Activated T-helper 17 cell treated with anti-CD3 and anti-CD28 coated beads, Interleukin-2, amount 50 U/mL, for 72 hours (primary cell): ENCODE measurements around the gene SLC16A7. TPM values are rescaled to one million over a fixed set of nuclear protein-coding genes. Genes with fewer than 3 reads are reported as not detected.

Source experiments
- ATAC-seq: fragments of 150-1000 bp; cut with Tn5 transposase; replicated peaks from 2 replicates; pipeline ENCODE4 v1.10.0; 2021; ENCODE audit warnings: mild to moderate bottlenecking, moderate library complexity
- H3K27ac Mint-ChIP-seq: one replicate; pipeline ENCODE4 v1.8.0; 2022; ENCODE audit warnings: mixed read lengths
- H3K27me3 Mint-ChIP-seq: one replicate; pipeline ENCODE4 v1.8.0; 2022; ENCODE audit warnings: mixed read lengths
- H3K36me3 Mint-ChIP-seq: one replicate; pipeline ENCODE4 v1.8.0; 2022; ENCODE audit warnings: low read depth, mild to moderate bottlenecking, mixed read lengths
- H3K4me1 Mint-ChIP-seq: one replicate; pipeline ENCODE4 v1.8.0; 2022; ENCODE audit warnings: mixed read lengths
- H3K4me3 Mint-ChIP-seq: one replicate; pipeline ENCODE4 v1.8.0; 2022; ENCODE audit warnings: mild to moderate bottlenecking, mixed read lengths
- H3K9me3 Mint-ChIP-seq: one replicate; pipeline ENCODE4 v1.8.0; 2022; ENCODE audit warnings: mixed read lengths
- total RNA-seq, 2 donors: library from RNA; stranded (reverse); gene quantifications; one replicate each; pipeline ENCODE4 v1.2.3, GENCODE V29; 2022

SLC16A7 gene
- total RNA-seq, 2 donors from 2014 or later: 21.4 to 29.9 TPM

DNA sequence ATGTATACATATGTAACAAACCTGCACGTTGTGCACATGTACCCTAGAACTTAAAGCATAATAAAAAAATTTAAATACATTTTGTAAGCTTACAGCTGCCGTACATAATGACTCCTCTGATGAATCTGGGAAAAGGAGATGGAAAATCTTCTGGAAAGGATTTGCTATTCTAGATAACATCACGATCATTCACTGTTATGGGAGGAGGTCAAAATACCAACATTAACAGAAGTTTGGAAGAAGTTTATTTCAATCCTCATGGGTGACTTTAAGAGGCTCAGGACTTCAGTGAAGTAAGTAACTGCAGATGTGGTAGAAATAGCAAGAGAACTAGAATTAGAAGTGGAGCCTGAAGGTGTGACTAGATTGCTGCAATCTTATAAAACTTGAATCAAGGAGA is 172.2 kb downstream of the SLC16A7 start:
- ATAC-seq: no peak
- Mint-ChIP-seq H3K4me1 (peaks cover 4% of the 10 kb centered on the region), H3K9me3 (no peaks in the 10 kb centered on the region), H3K4me3 (no peak overlapping the region), H3K36me3 (peaks cover 28% of the 10 kb centered on the region), H3K27ac (no peak overlapping the region), H3K27me3 (no peaks in the 10 kb centered on the region)

DNA sequence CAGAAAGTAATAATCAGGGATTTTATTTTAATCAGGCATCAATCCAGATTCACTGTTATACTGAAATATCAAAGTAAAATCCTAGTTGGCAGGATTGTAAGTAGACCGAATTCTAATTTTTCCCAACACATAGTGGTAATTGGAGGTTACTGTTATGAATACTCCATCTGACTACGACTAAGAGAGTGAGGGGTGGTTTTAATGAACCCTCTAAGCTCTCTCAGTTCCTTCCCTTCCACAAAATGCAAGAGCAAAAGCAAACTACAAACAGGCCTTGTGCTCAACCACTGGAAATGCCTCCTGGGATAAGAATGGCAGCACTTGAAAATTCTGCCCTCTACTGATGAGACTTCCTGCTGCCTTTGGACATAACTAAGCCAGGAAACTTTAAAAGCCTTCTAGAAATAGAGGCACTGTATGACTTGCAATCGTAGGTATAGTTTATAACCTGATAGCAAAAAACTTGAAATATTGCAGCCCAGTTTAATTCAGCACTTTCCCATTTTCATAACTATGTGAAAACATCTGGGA is 184.8 kb downstream of the SLC16A7 start:
- no peak overlapping the region for H3K4me3 Mint-ChIP-seq
- no peak for ATAC-seq
- no peak overlapping the region for H3K27ac Mint-ChIP-seq
- H3K4me1 Mint-ChIP-seq: no peaks in the 10 kb centered on the region
- peaks cover 55% of the 10 kb centered on the region for H3K36me3 Mint-ChIP-seq
- H3K27me3 Mint-ChIP-seq: no peaks in the 10 kb centered on the region
- peaks cover 3% of the 10 kb centered on the region for H3K9me3 Mint-ChIP-seq

DNA sequence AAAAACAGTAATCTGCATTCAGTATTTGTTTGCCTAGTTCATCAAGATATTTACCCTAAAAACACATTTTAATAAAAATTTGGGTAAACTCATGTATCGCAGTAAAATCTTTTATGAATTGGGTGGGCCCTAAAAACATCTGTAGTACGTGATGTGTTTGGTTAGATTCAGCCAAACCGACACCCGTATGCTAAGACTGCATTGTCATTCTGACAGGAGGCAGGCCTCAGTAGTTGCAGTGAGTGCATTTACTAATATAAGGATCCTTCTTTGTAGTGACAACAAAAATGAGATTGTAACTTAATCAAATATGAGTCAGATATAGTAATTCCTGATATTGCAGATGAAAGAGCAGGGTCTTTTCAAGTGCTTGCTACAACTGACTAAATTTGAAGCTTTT is 191.8 kb downstream of the SLC16A7 start:
- Mint-ChIP-seq H3K4me1 (no peaks in the 10 kb centered on the region), H3K27ac (no peak overlapping the region), H3K36me3 (peaks cover 24% of the 10 kb centered on the region), H3K27me3 (no peaks in the 10 kb centered on the region), H3K9me3 (peaks cover 8% of the 10 kb centered on the region), H3K4me3 (no peak overlapping the region)
- ATAC-seq: no peak

DNA sequence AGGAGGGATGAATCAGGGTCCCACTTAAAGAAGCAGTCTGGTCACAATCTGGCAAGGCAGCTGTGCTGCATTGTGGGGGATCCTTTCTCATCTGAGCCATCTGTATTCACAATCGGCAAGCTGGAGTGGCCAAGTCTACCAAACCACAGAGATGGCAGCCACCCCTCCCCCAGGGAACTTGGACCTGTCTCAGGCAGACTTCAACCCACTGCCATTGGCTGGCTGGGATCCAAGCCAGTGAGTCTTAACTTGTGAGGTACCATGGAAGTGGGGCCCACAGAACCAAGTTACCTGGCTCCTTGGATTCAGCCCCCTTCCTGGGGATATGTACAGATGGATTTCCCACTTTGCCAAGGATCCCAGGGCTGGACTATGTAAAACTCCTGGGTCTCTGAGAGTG is 196.8 kb downstream of the SLC16A7 start:
- Mint-ChIP-seq H3K36me3 (peaks cover 16% of the 10 kb centered on the region), H3K4me3 (no peak overlapping the region), H3K27ac (no peak overlapping the region), H3K9me3 (peaks cover 29% of the 10 kb centered on the region), H3K27me3 (no peaks in the 10 kb centered on the region), H3K4me1 (no peaks in the 10 kb centered on the region)
- ATAC-seq: no peak

DNA sequence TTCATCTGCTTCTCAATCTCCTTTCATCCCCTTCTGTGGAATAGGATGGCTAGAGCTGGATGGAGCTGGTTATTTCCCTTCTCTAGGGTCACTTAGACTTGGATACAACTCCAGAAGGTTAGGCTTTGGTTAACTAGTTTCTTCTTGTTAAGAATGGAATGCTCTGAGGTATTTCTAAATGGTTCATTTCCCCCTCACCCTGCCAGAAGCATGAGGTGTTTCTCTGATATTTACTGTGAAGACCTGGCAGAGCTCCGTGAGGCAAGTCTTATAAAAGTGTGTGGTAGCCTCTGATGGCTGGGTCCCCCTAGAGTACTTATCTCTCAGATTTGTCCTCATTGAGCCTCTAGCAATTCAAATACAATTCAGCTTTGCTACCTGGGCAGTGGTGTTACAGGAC is 207.9 kb downstream of the SLC16A7 start:
- H3K4me1 Mint-ChIP-seq: no peaks in the 10 kb centered on the region
- no peaks in the 10 kb centered on the region for H3K36me3 Mint-ChIP-seq
- no peak for ATAC-seq

DNA sequence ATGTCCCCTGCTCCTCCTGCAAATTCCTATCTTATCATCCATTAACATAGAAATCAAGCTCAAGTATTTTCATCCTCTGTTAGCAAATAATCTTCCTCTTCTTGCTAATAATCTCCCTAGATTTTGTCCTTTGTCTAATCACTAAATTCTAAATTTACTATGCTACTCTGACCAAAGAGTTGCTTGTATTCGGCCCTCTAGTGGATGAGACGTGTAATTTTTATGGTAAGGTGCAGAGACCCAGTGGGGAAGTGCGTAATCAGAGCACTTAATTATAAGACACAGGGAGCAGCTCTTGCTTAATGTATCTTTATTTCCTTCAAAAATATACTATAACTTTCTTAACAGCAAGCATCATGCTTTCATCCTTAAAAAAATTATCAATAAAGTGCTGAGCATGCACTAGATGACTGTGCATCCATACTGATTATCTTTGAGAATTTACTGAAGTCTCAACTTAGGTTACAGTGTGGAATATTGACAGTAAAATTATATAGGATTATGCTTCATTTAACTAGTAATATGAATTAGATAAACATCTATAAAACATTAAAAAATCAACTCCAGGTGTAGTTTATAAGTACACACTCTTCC is 212.6 kb downstream of the SLC16A7 start:
- H3K27me3 Mint-ChIP-seq: peaks cover 3% of the 10 kb centered on the region
- peak; percentile 37 for ATAC-seq

More for the DNA sequence above, 207.9 kb downstream of the SLC16A7 start:
- no peak overlapping the region for H3K27ac Mint-ChIP-seq
- peaks cover 22% of the 10 kb centered on the region for H3K9me3 Mint-ChIP-seq
- H3K27me3 Mint-ChIP-seq: no peaks in the 10 kb centered on the region
- no peak overlapping the region for H3K4me3 Mint-ChIP-seq

DNA sequence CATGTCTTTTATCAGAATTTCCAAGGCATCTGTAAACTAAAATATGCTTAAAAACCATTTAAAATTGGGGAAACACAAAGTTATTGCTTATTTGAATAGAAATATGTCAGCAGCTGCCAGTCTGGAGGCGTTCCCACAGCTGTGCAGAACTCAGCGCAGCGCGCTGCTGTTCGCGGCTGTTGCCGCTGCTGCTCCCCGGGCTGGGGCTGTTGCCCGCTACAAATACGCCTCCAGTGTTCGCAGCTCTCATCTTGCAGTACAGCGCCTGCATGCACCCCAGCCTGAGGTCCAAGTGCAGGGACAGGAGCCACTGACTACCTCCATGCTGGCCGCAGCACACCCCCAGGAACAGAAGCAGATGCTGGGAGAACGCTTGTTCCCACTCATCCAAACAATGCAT is 216.2 kb downstream of the SLC16A7 start:
- no peak overlapping the region for H3K27ac Mint-ChIP-seq
- no peak overlapping the region for H3K4me3 Mint-ChIP-seq
- peaks cover 6% of the 10 kb centered on the region for H3K27me3 Mint-ChIP-seq
- no peak for ATAC-seq
- no peaks in the 10 kb centered on the region for H3K36me3 Mint-ChIP-seq
- H3K9me3 Mint-ChIP-seq: peaks cover 3% of the 10 kb centered on the region
- no peaks in the 10 kb centered on the region for H3K4me1 Mint-ChIP-seq

More for the DNA sequence above, 212.6 kb downstream of the SLC16A7 start:
- H3K36me3 Mint-ChIP-seq: no peaks in the 10 kb centered on the region
- no peak overlapping the region for H3K4me3 Mint-ChIP-seq
- no peaks in the 10 kb centered on the region for H3K4me1 Mint-ChIP-seq
- H3K27ac Mint-ChIP-seq: no peak overlapping the region
- no peaks in the 10 kb centered on the region for H3K9me3 Mint-ChIP-seq

DNA sequence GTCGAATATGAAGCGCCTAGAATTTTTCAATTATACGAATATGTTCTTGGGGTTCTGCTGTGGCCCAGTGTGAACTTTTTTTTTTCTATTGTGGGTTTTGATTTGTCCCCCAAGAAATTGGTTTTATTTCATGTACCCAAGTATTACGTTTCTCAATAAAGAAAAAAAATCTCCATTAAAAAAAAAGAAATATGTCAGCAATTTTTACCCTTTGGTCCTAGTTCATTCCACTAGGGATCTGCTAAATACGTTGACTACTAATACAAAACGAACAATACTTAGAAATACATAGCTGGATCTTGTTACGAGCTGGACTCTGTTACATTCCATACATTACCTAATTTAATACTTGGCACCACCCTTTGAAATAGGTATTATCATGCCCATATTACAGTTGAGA is 216.9 kb downstream of the SLC16A7 start:
- no peak overlapping the region for H3K4me3 Mint-ChIP-seq
- H3K9me3 Mint-ChIP-seq: peaks cover 4% of the 10 kb centered on the region

DNA sequence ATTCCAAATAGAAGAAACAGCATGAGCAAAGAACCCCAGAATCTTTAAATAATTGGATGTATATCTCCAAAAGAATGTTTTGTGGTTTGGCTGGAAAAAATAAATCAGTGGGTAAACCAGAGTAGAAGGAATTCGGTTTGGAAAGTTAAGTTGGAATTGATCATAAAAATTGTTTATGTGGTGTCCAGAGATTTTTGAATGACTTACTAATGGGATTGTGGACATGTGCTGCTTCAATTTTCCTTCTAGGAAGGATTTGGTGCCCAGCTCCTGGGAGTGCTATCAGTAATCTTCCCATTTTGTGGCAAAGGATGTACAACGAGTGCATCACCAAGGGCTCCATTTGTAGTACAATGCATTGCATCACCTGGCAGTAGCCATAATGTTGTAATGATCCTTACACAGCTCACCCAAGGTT is 224.8 kb downstream of the SLC16A7 start:
- H3K36me3 Mint-ChIP-seq: no peaks in the 10 kb centered on the region
- peaks cover 4% of the 10 kb centered on the region for H3K9me3 Mint-ChIP-seq
- H3K4me3 Mint-ChIP-seq: no peak overlapping the region
- H3K4me1 Mint-ChIP-seq: no peaks in the 10 kb centered on the region
- H3K27me3 Mint-ChIP-seq: peaks cover 3% of the 10 kb centered on the region
- H3K27ac Mint-ChIP-seq: no peak overlapping the region
- no peak for ATAC-seq

More for the DNA sequence above, 216.9 kb downstream of the SLC16A7 start:
- Mint-ChIP-seq H3K36me3 (no peaks in the 10 kb centered on the region), H3K4me1 (no peaks in the 10 kb centered on the region), H3K27me3 (peaks cover 6% of the 10 kb centered on the region), H3K27ac (no peak overlapping the region)
- no peak for ATAC-seq

DNA sequence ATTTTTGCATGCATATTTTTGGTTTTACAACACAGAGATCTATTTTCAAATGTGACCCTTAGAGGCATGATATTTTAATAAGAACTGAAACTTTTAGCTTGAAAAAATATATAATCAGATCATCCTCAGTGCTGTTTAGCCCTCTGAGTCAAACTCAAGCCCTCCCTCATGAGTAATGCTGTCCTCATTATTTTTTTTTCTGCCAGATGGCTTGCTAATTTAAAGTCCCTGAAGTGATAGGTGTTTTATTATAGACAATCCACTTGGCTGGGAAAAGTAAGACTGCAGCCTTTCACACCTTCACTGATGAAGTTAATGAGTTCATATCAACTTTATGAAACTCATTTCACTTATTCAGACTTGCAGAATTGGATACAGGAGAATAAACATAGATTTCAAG is 227.7 kb downstream of the SLC16A7 start:
- Mint-ChIP-seq H3K27ac (no peak overlapping the region), H3K9me3 (no peaks in the 10 kb centered on the region), H3K36me3 (no peaks in the 10 kb centered on the region), H3K4me3 (no peak overlapping the region), H3K4me1 (no peaks in the 10 kb centered on the region), H3K27me3 (peaks cover 5% of the 10 kb centered on the region)
- ATAC-seq: no peak

DNA sequence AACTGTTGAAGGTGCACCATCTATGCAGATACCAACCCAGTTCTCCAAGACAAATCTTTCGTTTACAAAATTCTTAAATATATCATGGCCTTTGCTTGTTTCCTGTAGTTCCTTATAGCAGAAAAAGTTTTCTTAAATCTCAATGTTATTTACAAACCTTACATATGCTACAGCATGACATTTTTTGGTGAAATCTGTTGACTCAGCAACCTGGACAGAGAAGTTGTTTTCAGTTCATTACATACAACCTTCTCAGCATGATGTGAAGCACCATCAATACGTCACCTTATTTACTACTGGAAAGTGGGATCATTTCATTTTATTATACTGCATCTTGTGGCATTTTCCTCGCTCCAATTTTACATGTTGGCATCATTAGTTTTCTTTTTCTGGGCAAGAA is 231.9 kb downstream of the SLC16A7 start:
- no peaks in the 10 kb centered on the region for H3K36me3 Mint-ChIP-seq
- no peak overlapping the region for H3K27ac Mint-ChIP-seq
- ATAC-seq: no peak
- no peak overlapping the region for H3K4me3 Mint-ChIP-seq
- no peaks in the 10 kb centered on the region for H3K4me1 Mint-ChIP-seq
- H3K27me3 Mint-ChIP-seq: peaks cover 8% of the 10 kb centered on the region
- no peaks in the 10 kb centered on the region for H3K9me3 Mint-ChIP-seq

DNA sequence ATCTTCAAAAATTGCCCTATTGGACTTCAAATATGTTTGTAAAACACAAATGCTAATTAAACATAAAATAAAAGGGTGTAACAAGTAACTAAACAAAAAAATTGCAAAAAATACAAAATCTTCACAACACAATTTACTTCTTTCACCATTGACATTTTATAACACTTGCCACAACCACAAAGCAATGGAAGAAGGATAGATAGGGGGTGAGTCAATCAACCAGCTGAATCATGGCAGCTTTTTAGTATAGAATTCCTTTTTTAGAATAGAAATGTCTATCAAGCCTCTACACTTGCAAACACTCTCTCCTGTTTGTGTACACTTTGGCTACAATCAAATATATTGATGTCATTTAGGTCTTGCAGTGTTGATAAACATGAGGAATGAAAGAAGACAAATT is 232.7 kb downstream of the SLC16A7 start:
- ATAC-seq: no peak
- H3K27me3 Mint-ChIP-seq: peaks cover 8% of the 10 kb centered on the region
- no peaks in the 10 kb centered on the region for H3K9me3 Mint-ChIP-seq
- H3K4me1 Mint-ChIP-seq: no peaks in the 10 kb centered on the region
- no peaks in the 10 kb centered on the region for H3K36me3 Mint-ChIP-seq
- no peak overlapping the region for H3K27ac Mint-ChIP-seq
- H3K4me3 Mint-ChIP-seq: no peak overlapping the region

DNA sequence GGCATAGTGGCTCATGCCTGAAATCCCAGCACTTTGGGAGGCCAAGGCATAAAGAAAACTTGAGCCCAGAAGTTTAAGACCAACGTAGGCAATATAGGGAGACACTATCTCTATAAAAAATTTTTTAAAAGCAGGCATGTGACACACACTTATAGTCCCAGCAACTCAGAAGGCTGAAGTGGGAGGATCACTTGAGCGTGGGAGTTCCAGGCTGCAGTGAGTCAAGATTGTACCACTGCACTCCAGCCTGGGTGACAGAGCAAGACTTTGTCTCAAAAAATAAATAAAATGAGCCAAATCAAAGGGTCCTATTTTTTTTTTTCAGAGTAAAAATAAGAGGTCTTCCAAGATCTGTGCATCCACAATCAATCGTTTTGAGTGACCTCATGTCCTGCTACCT is 237.6 kb downstream of the SLC16A7 start:
- no peaks in the 10 kb centered on the region for H3K4me1 Mint-ChIP-seq
- no peak overlapping the region for H3K4me3 Mint-ChIP-seq
- H3K9me3 Mint-ChIP-seq: no peaks in the 10 kb centered on the region
- ATAC-seq: no peak
- H3K36me3 Mint-ChIP-seq: no peaks in the 10 kb centered on the region
- peaks cover 4% of the 10 kb centered on the region for H3K27me3 Mint-ChIP-seq
- H3K27ac Mint-ChIP-seq: no peak overlapping the region

DNA sequence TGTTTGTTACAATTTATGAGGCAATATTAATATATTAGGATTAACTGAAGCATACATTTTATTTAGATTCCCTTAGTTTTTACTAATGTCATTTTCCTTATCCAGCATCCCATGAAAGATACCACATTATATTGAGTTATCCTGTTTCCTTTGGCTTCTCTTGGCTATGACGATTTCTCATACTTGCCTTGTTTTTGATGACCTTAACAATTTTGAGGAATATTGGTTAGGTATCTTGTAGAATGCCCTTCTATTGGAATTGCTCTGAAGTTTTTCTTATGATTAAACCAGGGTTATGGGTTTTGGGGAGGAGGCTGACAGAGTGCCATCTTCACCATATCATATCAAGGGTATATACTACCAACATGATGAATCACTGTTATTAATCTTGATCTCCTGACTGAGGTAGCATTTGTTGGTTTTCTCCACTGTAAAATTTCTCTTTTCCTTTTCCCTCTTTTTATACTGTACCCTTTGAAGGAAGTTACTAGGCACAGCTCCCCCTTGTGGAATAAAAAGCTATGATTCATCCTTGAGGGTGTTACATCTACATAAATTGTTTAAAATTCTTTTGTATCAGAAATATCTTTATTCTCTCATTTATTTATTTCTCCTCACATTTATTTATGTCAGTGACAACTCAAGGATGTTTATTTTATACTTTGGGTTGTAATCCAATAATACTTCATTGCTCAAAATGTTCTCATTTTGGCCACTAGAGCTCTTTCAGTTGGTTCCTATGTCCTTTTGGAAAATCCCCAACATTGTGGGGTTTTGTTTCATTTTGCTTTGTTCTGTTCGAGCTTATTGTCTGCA is 239.0 kb downstream of the SLC16A7 start:
- Mint-ChIP-seq H3K27me3 (peaks cover 6% of the 10 kb centered on the region), H3K4me1 (no peaks in the 10 kb centered on the region)
- no peak for ATAC-seq

More for the DNA sequence above, 239.0 kb downstream of the SLC16A7 start:
- Mint-ChIP-seq H3K27ac (no peak overlapping the region), H3K9me3 (no peaks in the 10 kb centered on the region), H3K36me3 (no peaks in the 10 kb centered on the region), H3K4me3 (no peak overlapping the region)
